GM18867 (cell line): ENCODE measurements around the gene HSD11B2.

Source experiments
- ATAC-seq: cut with Tn5 transposase; IDR thresholded peaks from one replicate; pipeline ENCODE4 v1.9.1; 2021; ENCODE audit warnings: mild to moderate bottlenecking, moderate library complexity; ENCODE audit not compliant: unreplicated experiment

The HSD11B2 gene

GRCh38 chr16:67430977-67431774, at the start of gene HSD11B2:
Gene HSD11B2 (plus strand): TSS chr16:67431121. CDS start chr16:67431249, 128 bp downstream.
- no peak for ATAC-seq

GRCh38 chr16:67383284-67383683, 47.6 kb upstream of the HSD11B2 start:
- no peak for ATAC-seq

GRCh38 chr16:67384778-67385510, 46.0 kb upstream of the HSD11B2 start:
- ATAC-seq: no peak

- ATAC-seq: no peak
These were observed 44.0 kb upstream of the HSD11B2 start for GRCh38 chr16:67386861-67387455.

- ATAC-seq: no peak
These were observed 43.3 kb upstream of the HSD11B2 start for GRCh38 chr16:67387479-67388079.

- ATAC-seq: no peak
These were observed 42.7 kb upstream of the HSD11B2 start for GRCh38 chr16:67388191-67388590.

- no peak for ATAC-seq
These were observed 42.3 kb upstream of the HSD11B2 start for GRCh38 chr16:67388591-67388990.

GRCh38 chr16:67389911-67390815, 40.8 kb upstream of the HSD11B2 start:
- no peak for ATAC-seq

- no peak for ATAC-seq
These were observed 40.0 kb upstream of the HSD11B2 start for GRCh38 chr16:67390816-67391423.

GRCh38 chr16:67391424-67392300, 39.3 kb upstream of the HSD11B2 start:
- no peak for ATAC-seq

- ATAC-seq: no peak
These were observed 38.4 kb upstream of the HSD11B2 start for GRCh38 chr16:67392301-67393059.

- no peak for ATAC-seq
These were observed 37.7 kb upstream of the HSD11B2 start, which contains the start of gene TPPP3 for GRCh38 chr16:67393111-67393787. Gene TPPP3 (minus strand): TSS chr16:67393498. CDS start chr16:67391111, 2,387 bp downstream.

- ATAC-seq: no peak
These were observed 37.1 kb upstream of the HSD11B2 start for GRCh38 chr16:67393788-67394154.

GRCh38 chr16:67394155-67395104, 36.5 kb upstream of the HSD11B2 start:
- ATAC-seq: no peak

GRCh38 chr16:67395105-67395457, 35.8 kb upstream of the HSD11B2 start:
- ATAC-seq: no peak

- no peak for ATAC-seq
These were observed 35.3 kb upstream of the HSD11B2 start for GRCh38 chr16:67395458-67396158.
